ENCODE results near the gene HNRNPC.
"Not testable (repeated sequence)": the region's sequence is repeated elsewhere in the genome, so short reads cannot be mapped to it uniquely, and the experiment has no call there.

HNRNPC gene

GRCh38 chr14:21185491-21185890, 83.8 kb downstream of the HNRNPC start:
- no peak for DNase-seq

- no peak for DNase-seq
Measured at GRCh38 chr14:21184254-21184653, 85.0 kb downstream of the HNRNPC start.

- DNase-seq, result no peak
Measured at GRCh38 chr14:21182166-21182565, 87.1 kb downstream of the HNRNPC start.

DNA sequence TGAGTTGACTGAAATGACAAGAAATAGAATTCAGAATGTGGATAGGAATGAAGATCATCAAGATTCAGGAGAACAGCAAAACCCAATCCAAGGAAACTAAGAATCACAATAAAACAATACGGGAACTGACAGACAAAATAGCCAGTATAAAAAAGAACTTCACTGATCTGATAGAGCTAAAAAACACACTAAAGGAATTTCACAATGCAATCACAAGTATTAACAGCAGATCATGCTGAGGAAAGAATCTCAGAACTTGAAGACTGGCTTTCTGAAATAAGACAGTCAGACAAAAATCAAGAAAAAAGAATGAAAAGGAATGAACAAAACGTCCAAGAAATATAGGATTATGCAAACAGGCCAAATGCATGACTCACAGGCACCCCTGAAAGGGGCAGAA, 98.1 kb downstream of the HNRNPC start:
- DNase-seq, result no peak

- DNase-seq, result no peak
Measured at GRCh38 chr14:21169573-21169972, 99.7 kb downstream of the HNRNPC start.

DNA sequence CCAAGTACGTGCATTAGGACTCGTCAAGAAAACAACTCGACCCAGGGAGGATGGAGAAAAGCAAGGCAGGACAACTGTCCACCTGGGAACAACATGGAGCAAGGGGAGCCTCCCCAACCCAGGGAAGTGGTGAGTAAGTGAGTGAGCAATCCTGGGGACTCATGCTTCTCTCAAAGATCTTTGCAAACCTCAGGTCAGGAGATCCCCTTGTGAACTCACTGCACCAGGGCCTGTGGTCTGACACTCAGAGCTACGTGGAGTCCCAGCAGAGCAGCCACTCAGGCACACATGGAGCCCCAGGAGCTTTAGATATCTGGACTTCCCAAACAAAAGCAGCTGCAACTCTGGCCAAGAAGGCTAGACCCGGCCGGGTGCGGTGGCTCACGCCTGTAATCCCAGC, 101.2 kb downstream of the HNRNPC start:
- no peak for DNase-seq

- DNase-seq, result not testable (repeated sequence)
Measured at GRCh38 chr14:21165670-21166069, 103.6 kb downstream of the HNRNPC start.

- not testable (repeated sequence) for DNase-seq
Measured at GRCh38 chr14:21165002-21165605, 104.1 kb downstream of the HNRNPC start.

GRCh38 chr14:21163871-21164291, 105.4 kb downstream of the HNRNPC start:
- DNase-seq, result no peak

DNA sequence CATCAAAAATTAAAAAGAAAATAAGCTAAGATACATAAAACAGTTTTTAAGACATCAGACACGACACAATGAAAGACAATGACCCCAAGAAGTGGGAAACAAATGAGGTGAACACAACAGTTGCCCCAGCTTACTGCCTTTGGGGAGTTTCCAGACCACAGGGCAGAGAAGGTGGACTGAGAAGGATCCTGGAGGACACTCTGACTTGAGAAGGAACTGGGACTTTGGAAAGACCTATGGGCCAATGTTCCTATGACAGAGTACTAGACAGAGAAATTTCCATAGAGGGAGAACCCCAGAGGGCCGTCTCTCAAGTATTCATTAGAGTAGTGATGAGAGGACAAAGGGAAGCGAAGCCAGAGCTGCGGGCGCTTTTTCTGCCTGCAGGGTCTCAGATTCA, 107.2 kb downstream of the HNRNPC start:
- no peak for DNase-seq

- DNase-seq, result no peak
Measured at GRCh38 chr14:21160061-21160610, 109.1 kb downstream of the HNRNPC start.
